GM18909 (cell line): Measurements from ENCODE around the gene MTHFD2.
"Not testable (repeated sequence)": the region's sequence is repeated elsewhere in the genome, so short reads cannot be mapped to it uniquely, and the experiment has no call there.

ENCODE experiments used
- ATAC-seq: cut with Tn5 transposase; IDR thresholded peaks from one replicate; pipeline ENCODE4 v1.9.1; 2021; ENCODE audit warnings: mild to moderate bottlenecking; ENCODE audit not compliant: unreplicated experiment, poor library complexity

The MTHFD2 gene

GRCh38 chr2:74198461-74199274 lies at the start of gene MTHFD2:
Gene MTHFD2 (plus strand): TSS chr2:74198615. CDS start chr2:74198642, 27 bp downstream.
- peak; percentile 91 for ATAC-seq

GRCh38 chr2:74149247-74149525 lies 49.2 kb upstream of the MTHFD2 start:
- no peak for ATAC-seq

GRCh38 chr2:74149570-74150319 lies 48.7 kb upstream of the MTHFD2 start:
- ATAC-seq: no peak

- no peak for ATAC-seq
Measured at GRCh38 chr2:74152954-74153353, 45.5 kb upstream of the MTHFD2 start.

GRCh38 chr2:74155830-74156229 lies 42.6 kb upstream of the MTHFD2 start:
- ATAC-seq: no peak

DNA sequence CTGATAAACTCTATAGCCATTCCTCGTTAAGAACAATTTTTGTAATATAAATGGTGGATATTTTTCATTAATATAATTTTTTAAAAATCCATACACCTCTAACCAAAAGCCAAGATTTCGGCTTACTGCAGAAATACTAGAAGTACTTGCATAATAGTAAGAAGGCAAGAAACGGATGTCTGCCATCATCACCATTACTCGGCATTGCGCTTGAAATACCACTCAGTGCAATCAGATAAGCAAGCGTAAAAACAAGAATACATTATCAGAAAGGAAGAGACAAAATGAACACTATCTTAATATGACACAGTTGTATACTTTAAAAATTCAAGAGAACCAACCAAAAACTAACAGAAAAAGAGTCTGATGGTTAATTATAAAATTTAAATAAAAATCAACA lies 35.5 kb upstream of the MTHFD2 start:
- no peak for ATAC-seq

- no peak for ATAC-seq
Measured at GRCh38 chr2:74164761-74165160, 33.7 kb upstream of the MTHFD2 start.

DNA sequence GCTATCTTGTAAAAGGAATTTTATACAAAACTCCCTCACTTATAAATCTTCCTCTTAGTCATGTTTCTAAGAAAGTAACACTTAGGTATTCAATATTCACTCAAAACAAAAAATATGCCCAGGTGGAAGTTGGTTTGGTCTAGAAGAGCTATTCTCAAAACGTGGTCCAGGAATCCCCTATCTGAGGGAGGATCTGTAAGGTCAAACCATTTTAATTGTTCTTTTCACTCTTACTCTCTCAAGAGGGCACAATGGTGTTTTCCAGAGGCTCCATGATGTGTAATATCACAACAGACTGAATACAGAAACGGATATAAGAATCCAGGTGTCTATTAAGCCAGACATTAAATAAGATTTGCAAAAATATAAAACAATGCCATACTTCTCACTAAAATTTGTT lies 29.7 kb upstream of the MTHFD2 start:
- ATAC-seq: no peak

DNA sequence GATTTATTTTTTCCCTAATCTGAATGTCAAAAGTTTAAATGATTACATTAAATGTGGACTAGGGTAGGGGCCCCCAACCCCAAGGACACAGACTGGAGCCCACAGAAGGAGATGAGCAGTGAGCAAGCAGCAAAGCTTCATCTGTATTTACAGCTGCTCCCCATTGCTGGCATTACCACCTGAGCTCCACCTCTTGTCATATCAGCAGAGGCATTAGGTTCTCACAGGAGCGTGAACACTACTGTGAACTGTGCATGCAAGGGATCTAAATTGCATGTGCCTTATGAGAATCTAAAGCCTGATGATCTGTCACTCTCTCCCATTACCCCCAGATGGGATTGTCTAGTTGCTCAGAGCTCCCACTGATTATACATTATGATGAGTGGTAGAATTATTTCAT lies 23.5 kb upstream of the MTHFD2 start:
- ATAC-seq: no peak

DNA sequence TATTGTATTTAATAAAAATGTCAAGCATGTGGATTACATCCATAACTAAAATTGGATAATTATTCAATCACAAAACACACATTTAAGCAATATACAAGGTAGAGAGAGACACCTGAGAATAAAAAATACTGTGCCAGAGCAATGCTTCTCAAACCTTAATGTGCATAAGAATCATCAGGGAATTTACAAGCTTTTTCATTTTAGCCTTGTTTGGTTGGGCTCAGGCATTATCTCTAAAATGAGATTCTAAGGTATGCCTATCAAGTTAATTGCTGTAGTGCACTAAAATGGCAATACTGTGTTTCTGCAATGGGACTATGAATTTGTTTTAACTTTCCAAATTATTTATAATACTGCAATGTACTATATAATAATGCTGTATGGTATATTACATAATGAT lies 20.7 kb upstream of the MTHFD2 start:
- ATAC-seq: no peak

- ATAC-seq: peak; percentile 85
Measured at GRCh38 chr2:74178211-74179062, 20.0 kb upstream of the MTHFD2 start, which contains the start of gene MOB1A. Gene MOB1A (minus strand): TSS chr2:74178879. CDS start chr2:74178674, 205 bp downstream.

DNA sequence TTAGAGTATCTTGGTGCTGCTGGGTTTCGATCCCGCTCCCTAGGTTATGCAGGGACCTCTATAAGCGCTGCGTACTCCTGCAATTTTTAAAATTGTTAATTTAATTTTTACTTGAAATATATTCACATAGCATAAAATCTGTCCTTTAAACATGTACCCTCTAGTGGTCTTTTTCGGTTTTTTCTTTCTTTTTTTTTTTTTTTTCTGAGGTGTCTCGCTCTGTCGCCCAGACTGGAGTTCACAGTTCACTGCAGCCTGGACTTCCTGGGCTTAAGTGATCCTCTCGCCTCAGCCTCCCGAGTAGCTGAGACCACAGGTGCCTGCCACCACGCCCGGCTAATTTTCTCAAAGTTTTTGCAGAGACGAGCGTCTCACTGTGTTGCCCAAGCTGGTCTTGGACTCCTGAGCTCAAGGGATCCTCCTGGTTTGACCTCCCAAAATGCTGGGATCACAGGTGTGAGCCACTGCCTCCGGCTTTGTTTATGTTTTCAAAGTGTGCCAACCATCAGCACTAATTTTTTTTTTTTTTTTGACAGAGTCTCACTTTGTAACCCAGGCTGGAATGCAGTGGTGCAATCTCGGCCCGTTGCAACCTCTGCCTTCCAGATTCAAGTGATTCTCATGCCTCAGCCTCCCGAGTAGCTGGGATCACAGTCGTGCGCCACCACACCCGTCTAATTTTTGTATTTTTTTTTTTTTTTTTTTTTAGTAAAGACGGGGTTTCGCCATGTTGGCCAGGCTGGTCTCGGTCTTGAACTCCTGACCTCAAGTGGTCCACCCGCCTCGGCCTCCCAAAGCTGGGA lies 19.2 kb upstream of the MTHFD2 start:
- ATAC-seq: peak; percentile 9

DNA sequence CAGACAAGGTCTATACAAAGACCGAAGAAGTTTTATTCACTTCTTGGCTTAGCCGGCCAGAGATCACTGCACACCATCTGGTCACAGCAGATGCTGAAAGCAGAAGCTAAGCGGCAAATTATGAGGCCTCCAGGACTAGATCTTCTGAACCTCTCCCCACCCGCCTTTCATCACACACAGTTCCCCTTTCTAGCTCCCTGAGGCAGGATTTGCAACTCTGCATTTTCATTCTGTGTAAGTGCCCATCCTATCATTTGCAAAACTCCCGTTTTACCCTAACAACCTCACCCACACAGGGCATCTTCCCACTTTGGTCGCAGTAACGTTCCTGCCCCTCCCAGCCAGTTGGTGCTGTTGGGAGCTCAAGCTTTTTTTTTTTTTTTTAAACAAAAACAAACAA lies 16.7 kb upstream of the MTHFD2 start:
- ATAC-seq: peak; percentile 32

DNA sequence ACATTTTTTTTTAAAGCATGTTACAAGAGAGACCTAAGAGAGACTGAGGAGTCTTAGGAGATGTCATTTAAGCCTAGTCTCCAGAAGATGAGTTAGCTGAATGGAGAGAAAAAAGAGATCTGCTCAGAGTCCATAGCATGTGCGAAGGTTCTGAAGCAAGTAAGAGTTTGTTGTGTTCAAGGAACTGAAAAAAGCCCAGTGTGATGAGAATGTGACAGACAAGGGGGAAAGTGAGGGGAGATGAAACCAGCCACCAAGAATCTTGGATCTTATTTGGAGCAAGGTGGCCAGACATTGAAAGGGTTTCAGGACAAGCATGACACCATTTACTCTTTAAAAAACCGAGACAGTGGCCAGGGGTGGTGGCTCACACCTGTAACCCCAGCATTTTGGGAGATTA lies 14.5 kb upstream of the MTHFD2 start:
- ATAC-seq: no peak

GRCh38 chr2:74186038-74186437 lies 12.4 kb upstream of the MTHFD2 start:
- peak; percentile 53 for ATAC-seq

DNA sequence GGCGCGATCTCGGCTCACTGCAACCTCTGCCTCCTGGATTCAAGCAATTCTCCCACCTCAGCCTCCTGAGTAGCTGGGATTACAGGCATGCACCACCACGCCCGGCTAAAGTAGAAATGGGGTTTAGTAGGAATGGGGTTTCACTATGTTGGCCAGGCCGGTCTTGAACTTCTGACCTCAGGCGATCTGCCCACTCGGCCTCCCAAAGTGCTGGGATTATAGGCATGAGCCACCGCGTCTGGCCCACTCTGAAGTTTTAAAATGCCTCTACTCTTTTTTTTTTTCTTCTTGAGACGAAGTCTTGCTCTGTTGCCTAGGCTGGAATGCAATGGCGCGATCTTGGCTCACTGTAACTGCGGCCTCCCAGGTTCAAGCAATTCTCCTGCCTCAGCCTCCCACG lies 11.7 kb upstream of the MTHFD2 start:
- ATAC-seq: not testable (repeated sequence)

- no peak for ATAC-seq
Measured at GRCh38 chr2:74188018-74188601, 10.3 kb upstream of the MTHFD2 start.

- ATAC-seq: no peak
Measured at GRCh38 chr2:74188696-74189095, 9.7 kb upstream of the MTHFD2 start.

DNA sequence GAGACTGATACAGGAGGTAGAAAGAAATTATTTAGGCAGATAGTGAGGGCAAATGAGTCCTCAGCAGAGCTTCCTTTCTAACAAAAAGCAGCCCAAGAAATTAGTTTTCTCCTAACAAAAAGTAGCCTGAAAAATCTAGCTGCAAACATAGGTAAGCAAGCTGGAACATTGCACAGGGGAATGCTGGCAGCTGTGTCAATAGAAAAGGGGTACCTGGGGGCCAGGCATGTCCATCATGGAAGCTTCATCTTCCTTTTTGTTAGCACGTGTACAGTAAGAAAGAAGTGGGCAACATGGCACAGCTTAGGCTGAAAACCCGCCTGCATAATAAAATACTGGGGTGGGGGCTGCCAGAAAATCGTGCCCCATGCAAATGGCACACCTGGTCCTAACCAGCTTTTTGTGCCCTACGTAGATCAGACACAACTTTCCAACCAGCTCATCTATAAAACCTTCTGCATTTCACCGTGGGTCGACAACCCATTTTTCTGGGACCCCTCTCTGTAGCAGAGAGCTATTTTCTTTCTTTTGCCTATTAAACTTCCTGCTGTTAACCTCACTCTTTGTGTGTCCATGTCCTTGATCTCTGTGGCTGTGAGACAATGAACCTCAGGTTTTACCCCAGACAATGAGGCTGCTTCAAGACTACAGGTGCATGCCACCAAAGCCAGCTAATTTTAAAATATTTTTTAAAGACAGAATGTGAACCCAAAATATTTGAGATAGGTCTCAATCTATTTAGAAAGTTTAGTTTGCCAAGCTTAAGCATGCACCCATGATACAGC lies 6.6 kb upstream of the MTHFD2 start:
- no peak for ATAC-seq
